ENCODE results near the gene C11orf52.

DNA sequence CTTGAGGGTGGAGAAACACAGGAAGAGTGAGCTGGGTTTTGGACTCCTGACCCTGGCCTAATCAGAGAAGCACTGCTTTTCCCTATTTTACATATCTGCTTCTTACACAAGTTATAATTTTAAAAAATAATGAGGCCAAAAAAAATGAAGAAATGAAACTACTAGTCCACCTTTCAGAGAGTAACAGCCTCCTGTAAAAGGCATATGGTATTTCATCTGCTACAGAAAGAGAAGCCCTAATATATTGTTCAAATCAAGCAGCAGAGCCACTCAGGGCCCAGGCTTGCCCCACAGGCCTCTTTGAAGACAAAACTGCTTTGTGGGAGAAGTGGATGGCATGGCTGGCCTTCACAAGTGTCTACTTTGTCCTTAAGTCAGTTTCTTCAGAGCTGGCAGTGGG lies 28.4 kb downstream of the C11orf52 start:
- TF ChIP-seq MAFK (IDR thresholded peaks at IDR 0.05; ENCODE audit: low read depth, low read length), result no peak
- TF ChIP-seq HDAC2 (IDR thresholded peaks at IDR 0.05; ENCODE audit: borderline replicate concordance in 1 of 2, low read depth in 2 of 2, low read length in 2 of 2), result no peak
- TF ChIP-seq CTCF (IDR thresholded peaks at IDR 0.05; ENCODE audit: control extremely low read depth in 1 of 3, insufficient read depth in 1 of 3, low read depth in 1 of 3, low read length in 3 of 3), result no peak
- no peak for TF ChIP-seq SIX5 (IDR thresholded peaks at IDR 0.05; ENCODE audit: low read depth, low read length)
- no peak for TF ChIP-seq SIN3A (conservative IDR thresholded peaks at IDR 0.05 in 1 of 2, IDR thresholded peaks at IDR 0.05 in 1 of 2; ENCODE audit: low read depth in 1 of 2, low read length in 2 of 2)
- TF ChIP-seq CHD2 (IDR thresholded peaks at IDR 0.05; ENCODE audit: low read length), result no peak
- TF ChIP-seq, protein P1, sequence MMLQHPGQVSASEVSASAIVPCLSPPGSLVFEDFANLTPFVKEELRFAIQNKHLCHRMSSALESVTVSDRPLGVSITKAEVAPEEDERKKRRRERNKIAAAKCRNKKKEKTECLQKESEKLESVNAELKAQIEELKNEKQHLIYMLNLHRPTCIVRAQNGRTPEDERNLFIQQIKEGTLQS (IDR thresholded peaks at IDR 0.05; ENCODE audit: insufficient read depth, low read depth, low read length), result no peak
- no peak for TF ChIP-seq EP300 (IDR thresholded peaks at IDR 0.05; ENCODE audit: borderline replicate concordance in 1 of 2, low read depth in 2 of 2, low read length in 2 of 2)
- TF ChIP-seq BRCA1 (IDR thresholded peaks at IDR 0.05; ENCODE audit: low read depth, low read length), result no peak
- TF ChIP-seq GABPA (IDR thresholded peaks at IDR 0.05; ENCODE audit: borderline replicate concordance, insufficient read depth, low read length), result no peak
- no peak for TF ChIP-seq POLR2A (IDR thresholded peaks at IDR 0.05; ENCODE audit: control extremely low read depth in 1 of 2, low read depth in 2 of 2, low read length in 2 of 2)
